ENCODE data around the gene VRK2.

VRK2 gene

GRCh38 chr2:58057707-58058530 lies 11.3 kb downstream of the VRK2 start:
- DNase-seq (ENCODE audit: low read depth), result no peak
- H3K4me3 ChIP-seq (ENCODE audit: low read depth, low read length), result no peak overlapping the region
- in situ Hi-C loops (cut with HindIII; ENCODE audit: low sequenced_read_pairs), result no loop called here
- no peak for TF ChIP-seq CTCF (IDR thresholded peaks at IDR 0.05; ENCODE audit: low read depth, low read length, missing control alignments)

- in situ Hi-C loops (cut with HindIII; ENCODE audit: low sequenced_read_pairs), result no loop called here
- no peak overlapping the region for H3K4me3 ChIP-seq (ENCODE audit: low read depth, low read length)
- no peak for TF ChIP-seq CTCF (IDR thresholded peaks at IDR 0.05; ENCODE audit: low read depth, low read length, missing control alignments)
- no peak for DNase-seq (ENCODE audit: low read depth)
Measured at GRCh38 chr2:58063641-58064040, 17.0 kb downstream of the VRK2 start.

- no peak overlapping the region for H3K4me3 ChIP-seq (ENCODE audit: low read depth, low read length)
- no peak for TF ChIP-seq CTCF (IDR thresholded peaks at IDR 0.05; ENCODE audit: low read depth, low read length, missing control alignments)
- in situ Hi-C loops (cut with HindIII; ENCODE audit: low sequenced_read_pairs), result no loop called here
- DNase-seq (ENCODE audit: low read depth), result no peak
Measured at GRCh38 chr2:58064086-58064485, 17.5 kb downstream of the VRK2 start.

GRCh38 chr2:58065248-58065647 lies 18.6 kb downstream of the VRK2 start:
- no peak for TF ChIP-seq CTCF (IDR thresholded peaks at IDR 0.05; ENCODE audit: low read depth, low read length, missing control alignments)
- DNase-seq (ENCODE audit: low read depth), result no peak
- in situ Hi-C loops (cut with HindIII; ENCODE audit: low sequenced_read_pairs), result no loop called here
- H3K4me3 ChIP-seq (ENCODE audit: low read depth, low read length), result no peak overlapping the region

GRCh38 chr2:58067001-58067400 lies 20.4 kb downstream of the VRK2 start:
- H3K4me3 ChIP-seq (ENCODE audit: low read depth, low read length), result no peak overlapping the region
- in situ Hi-C loops (cut with HindIII; ENCODE audit: low sequenced_read_pairs), result no loop called here
- no peak for TF ChIP-seq CTCF (IDR thresholded peaks at IDR 0.05; ENCODE audit: low read depth, low read length, missing control alignments)
- no peak for DNase-seq (ENCODE audit: low read depth)

GRCh38 chr2:58070765-58071164 lies 24.2 kb downstream of the VRK2 start:
- in situ Hi-C loops (cut with HindIII; ENCODE audit: low sequenced_read_pairs), result no loop called here
- DNase-seq (ENCODE audit: low read depth), result no peak
- no peak overlapping the region for H3K4me3 ChIP-seq (ENCODE audit: low read depth, low read length)
- no peak for TF ChIP-seq CTCF (IDR thresholded peaks at IDR 0.05; ENCODE audit: low read depth, low read length, missing control alignments)

Measured in astrocyte of the cerebellum (primary cell).